NCI-H446 (cell line): Measurements from ENCODE around the gene WIF1.

Experiments
- DNase-seq, 2 experiments: peaks; one replicate each; lab custom pipeline; 2025; lab: John Stamatoyannopoulos, UW

Gene WIF1

GRCh38 chr12:65121956-65122469 lies 908 bp upstream of the WIF1 start:
- no peak for DNase-seq

- no peak for DNase-seq
These were observed 2.0 kb downstream of the WIF1 start for GRCh38 chr12:65119063-65119462.

GRCh38 chr12:65113621-65114035 lies 7.5 kb downstream of the WIF1 start:
- no peak for DNase-seq

GRCh38 chr12:65106948-65107347 lies 14.2 kb downstream of the WIF1 start:
- DNase-seq: no peak

- DNase-seq: no peak
These were observed 21.0 kb downstream of the WIF1 start for GRCh38 chr12:65100140-65100539.

GRCh38 chr12:65099182-65099581 lies 21.9 kb downstream of the WIF1 start:
- no peak for DNase-seq

GRCh38 chr12:65098364-65098763 lies 22.7 kb downstream of the WIF1 start:
- no peak for DNase-seq

- no peak for DNase-seq
These were observed 26.4 kb downstream of the WIF1 start for GRCh38 chr12:65094722-65095121.

- DNase-seq: no peak
These were observed 27.5 kb downstream of the WIF1 start for GRCh38 chr12:65093606-65094005.

- DNase-seq: no peak
These were observed 30.6 kb downstream of the WIF1 start for GRCh38 chr12:65090461-65090860.

- no peak for DNase-seq
These were observed 34.9 kb downstream of the WIF1 start for GRCh38 chr12:65086236-65086635.

- no peak for DNase-seq
These were observed 36.5 kb downstream of the WIF1 start for GRCh38 chr12:65084579-65084978.

GRCh38 chr12:65083581-65083980 lies 37.5 kb downstream of the WIF1 start:
- no peak for DNase-seq

GRCh38 chr12:65082406-65082805 lies 38.7 kb downstream of the WIF1 start:
- DNase-seq: no peak

GRCh38 chr12:65081496-65081895 lies 39.6 kb downstream of the WIF1 start:
- DNase-seq: no peak

- DNase-seq: no peak
These were observed 46.2 kb downstream of the WIF1 start for GRCh38 chr12:65074932-65075331.

GRCh38 chr12:65069336-65069735 lies 51.8 kb downstream of the WIF1 start:
- no peak for DNase-seq

- no peak for DNase-seq
These were observed 53.7 kb downstream of the WIF1 start for GRCh38 chr12:65067383-65067782.

GRCh38 chr12:65055859-65056258 lies 65.2 kb downstream of the WIF1 start:
- DNase-seq: no peak

GRCh38 chr12:65051218-65051617 lies 69.9 kb downstream of the WIF1 start:
- no peak for DNase-seq

GRCh38 chr12:65045269-65045668 lies 75.8 kb downstream of the WIF1 start:
- DNase-seq: no peak

- DNase-seq: no peak
These were observed 81.8 kb downstream of the WIF1 start for GRCh38 chr12:65039301-65039700.

- DNase-seq: no peak
These were observed 96.0 kb downstream of the WIF1 start for GRCh38 chr12:65025136-65025535.

GRCh38 chr12:65023485-65023884 lies 97.6 kb downstream of the WIF1 start:
- DNase-seq: no peak

GRCh38 chr12:65022960-65023359 lies 98.1 kb downstream of the WIF1 start:
- DNase-seq: no peak
